Measurements from ENCODE around the gene NCAM1. TPM values are rescaled to one million over a fixed set of nuclear protein-coding genes. Genes with fewer than 3 reads are reported as not detected.

NCAM1 gene
- total RNA-seq, 1 experiment from 2014 or later: 12.0 TPM

DNA sequence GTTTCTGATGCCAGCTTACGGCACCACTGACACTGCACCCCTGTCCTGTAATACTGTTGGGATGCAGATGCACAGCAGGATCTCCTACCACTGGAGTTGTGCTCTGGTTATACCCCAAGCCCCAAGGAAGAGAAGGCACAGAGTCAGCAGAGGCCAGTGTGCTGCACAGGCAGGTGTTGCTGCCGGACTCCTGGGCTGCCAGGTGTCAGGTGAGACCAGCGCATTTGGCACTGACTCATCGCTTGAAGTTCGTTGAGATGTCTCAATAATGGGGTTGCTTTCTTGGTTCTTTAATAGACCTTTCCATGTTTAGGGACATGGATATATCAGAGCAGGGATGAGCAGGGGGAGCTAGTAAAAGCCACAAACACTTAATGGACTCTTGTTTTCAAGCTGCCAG, 277.5 kb downstream of the NCAM1 start:
- Histone ChIP-seq H3K27me3 (replicated peaks; ENCODE audit: insufficient read depth, low read depth, low read length, poor library complexity) (peaks cover 3% of the 10 kb centered on the region), H3K4me3 (ENCODE audit: low read depth, low read length, poor library complexity, severe bottlenecking) (no peak overlapping the region), H3K9me3 (ENCODE audit: low read depth, low read length, poor library complexity, severe bottlenecking) (no peaks in the 10 kb centered on the region), H3K36me3 (ENCODE audit: insufficient read depth, low read length, poor library complexity, severe bottlenecking) (no peaks in the 10 kb centered on the region), H3K27ac (ENCODE audit: low read depth, low read length, poor library complexity, severe bottlenecking) (no peak overlapping the region), H3K4me1 (ENCODE audit: insufficient read depth, low read length, poor library complexity, severe bottlenecking) (peaks cover 11% of the 10 kb centered on the region)
- DNase-seq (ENCODE audit: low spot score): no peak
- CTCF ChIA-PET: no interaction called here
- POLR2A ChIA-PET (ENCODE audit: low non-redundant PET): no interaction called here
- no peak for TF ChIP-seq EZH2 (IDR thresholded peaks at IDR 0.05; ENCODE audit: borderline replicate concordance, low read depth, low read length, poor library complexity, severe bottlenecking)
- TF ChIP-seq, protein P1, sequence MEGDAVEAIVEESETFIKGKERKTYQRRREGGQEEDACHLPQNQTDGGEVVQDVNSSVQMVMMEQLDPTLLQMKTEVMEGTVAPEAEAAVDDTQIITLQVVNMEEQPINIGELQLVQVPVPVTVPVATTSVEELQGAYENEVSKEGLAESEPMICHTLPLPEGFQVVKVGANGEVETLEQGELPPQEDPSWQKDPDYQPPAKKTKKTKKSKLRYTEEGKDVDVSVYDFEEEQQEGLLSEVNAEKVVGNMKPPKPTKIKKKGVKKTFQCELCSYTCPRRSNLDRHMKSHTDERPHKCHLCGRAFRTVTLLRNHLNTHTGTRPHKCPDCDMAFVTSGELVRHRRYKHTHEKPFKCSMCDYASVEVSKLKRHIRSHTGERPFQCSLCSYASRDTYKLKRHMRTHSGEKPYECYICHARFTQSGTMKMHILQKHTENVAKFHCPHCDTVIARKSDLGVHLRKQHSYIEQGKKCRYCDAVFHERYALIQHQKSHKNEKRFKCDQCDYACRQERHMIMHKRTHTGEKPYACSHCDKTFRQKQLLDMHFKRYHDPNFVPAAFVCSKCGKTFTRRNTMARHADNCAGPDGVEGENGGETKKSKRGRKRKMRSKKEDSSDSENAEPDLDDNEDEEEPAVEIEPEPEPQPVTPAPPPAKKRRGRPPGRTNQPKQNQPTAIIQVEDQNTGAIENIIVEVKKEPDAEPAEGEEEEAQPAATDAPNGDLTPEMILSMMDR (conservative IDR thresholded peaks at IDR 0.05; ENCODE audit: low read depth, low read length): no peak
- no TSS peak for BruUV-seq (replicated peaks)
- intact Hi-C loops (cut with micrococcal nuclease; ENCODE audit: unreplicated experiment): no loop called here

DNA sequence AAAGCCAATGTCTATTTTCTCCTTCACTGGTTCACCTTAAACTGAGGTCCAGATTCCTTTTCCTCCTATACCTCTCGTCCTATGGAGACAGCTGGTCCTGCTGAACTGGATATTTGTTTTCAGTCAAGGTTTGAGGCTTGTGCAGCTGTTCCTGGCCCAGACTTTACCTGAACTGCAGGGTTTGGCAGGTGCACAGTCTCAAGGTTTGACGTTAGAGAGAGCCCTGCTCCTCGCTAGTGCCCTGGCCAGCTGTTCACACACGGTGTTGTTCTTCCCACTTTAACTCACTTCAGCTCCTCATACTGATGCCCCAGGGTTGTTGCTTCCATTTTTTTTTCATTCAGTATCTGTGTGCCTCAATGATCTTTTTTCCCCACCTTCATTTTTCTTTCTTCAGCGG, 279.2 kb downstream of the NCAM1 start:
- Histone ChIP-seq H3K27ac (ENCODE audit: low read depth, low read length, poor library complexity, severe bottlenecking) (no peak overlapping the region), H3K27me3 (replicated peaks; ENCODE audit: insufficient read depth, low read depth, low read length, poor library complexity) (no peaks in the 10 kb centered on the region), H3K36me3 (ENCODE audit: insufficient read depth, low read length, poor library complexity, severe bottlenecking) (no peaks in the 10 kb centered on the region), H3K9me3 (ENCODE audit: low read depth, low read length, poor library complexity, severe bottlenecking) (no peaks in the 10 kb centered on the region), H3K4me3 (ENCODE audit: low read depth, low read length, poor library complexity, severe bottlenecking) (no peak overlapping the region), H3K4me1 (ENCODE audit: insufficient read depth, low read length, poor library complexity, severe bottlenecking) (peaks cover 11% of the 10 kb centered on the region)
- ChIA-PET POLR2A (ENCODE audit: low non-redundant PET) (interaction anchor here (0.5 kb wide), 1 partner anchor 13 kb away, joined by 3 read pairs; no protein-coding TSS in a partner anchor), CTCF (no interaction called here)
- no TSS peak for BruUV-seq (replicated peaks)
- no peak for DNase-seq (ENCODE audit: low spot score)
- TF ChIP-seq EZH2 (IDR thresholded peaks at IDR 0.05; ENCODE audit: borderline replicate concordance, low read depth, low read length, poor library complexity, severe bottlenecking): no peak
- TF ChIP-seq, protein P1 (conservative IDR thresholded peaks at IDR 0.05; ENCODE audit: low read depth, low read length): no peak
- intact Hi-C loops (cut with micrococcal nuclease; ENCODE audit: unreplicated experiment): no loop called here

DNA sequence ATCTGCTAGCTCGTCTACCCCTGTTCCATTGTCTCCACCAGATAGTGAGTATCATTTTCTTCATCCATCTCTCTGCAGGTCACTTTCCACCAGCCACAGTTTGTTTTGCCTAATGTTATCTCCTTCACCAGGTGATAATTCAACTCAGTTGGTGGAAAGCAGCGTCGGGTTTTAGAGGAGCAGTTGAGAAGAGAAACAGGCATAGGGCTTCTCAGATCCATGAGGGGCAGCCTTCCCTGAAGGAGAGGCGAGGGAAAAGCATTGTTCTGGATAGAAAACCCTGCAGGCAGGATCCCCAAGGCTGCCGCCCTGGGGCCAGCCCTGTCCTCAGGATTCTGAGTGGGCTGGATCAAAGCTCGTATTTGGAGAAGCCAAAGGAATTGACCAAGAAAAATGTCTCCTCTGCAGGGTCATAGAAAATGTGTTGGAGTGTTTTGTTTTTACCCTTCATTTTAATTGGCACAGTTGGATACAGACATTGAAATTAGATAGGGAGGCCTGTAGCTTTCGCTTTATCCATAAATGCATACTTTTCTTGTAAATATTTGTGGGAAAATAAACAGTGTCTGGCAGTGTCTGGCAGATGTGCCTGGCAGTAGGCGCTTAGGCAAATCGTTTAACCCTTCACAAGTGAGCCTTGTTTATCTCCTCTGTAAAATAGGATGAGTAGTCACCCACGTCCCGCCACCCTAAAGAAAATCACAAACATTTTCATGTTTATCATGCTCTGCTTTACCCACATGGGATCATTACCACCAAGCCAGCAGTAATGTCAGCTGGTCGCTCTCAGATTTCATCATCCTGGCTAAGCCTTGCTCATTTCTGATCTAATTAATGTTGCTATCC, 279.8 kb downstream of the NCAM1 start:
- no peaks in the 10 kb centered on the region for H3K27me3 ChIP-seq (replicated peaks; ENCODE audit: insufficient read depth, low read depth, low read length, poor library complexity)
- ChIA-PET POLR2A (ENCODE audit: low non-redundant PET) (no interaction called here), CTCF (no interaction called here)
- H3K27ac ChIP-seq (ENCODE audit: low read depth, low read length, poor library complexity, severe bottlenecking): no peak overlapping the region
- H3K4me3 ChIP-seq (ENCODE audit: low read depth, low read length, poor library complexity, severe bottlenecking): no peak overlapping the region
- no peaks in the 10 kb centered on the region for H3K9me3 ChIP-seq (ENCODE audit: low read depth, low read length, poor library complexity, severe bottlenecking)
- no peak for TF ChIP-seq EZH2 (IDR thresholded peaks at IDR 0.05; ENCODE audit: borderline replicate concordance, low read depth, low read length, poor library complexity, severe bottlenecking)
- TF ChIP-seq, protein P1 (conservative IDR thresholded peaks at IDR 0.05; ENCODE audit: low read depth, low read length): no peak
- no peaks in the 10 kb centered on the region for H3K36me3 ChIP-seq (ENCODE audit: insufficient read depth, low read length, poor library complexity, severe bottlenecking)
- H3K4me1 ChIP-seq (ENCODE audit: insufficient read depth, low read length, poor library complexity, severe bottlenecking): peaks cover 11% of the 10 kb centered on the region
- DNase-seq (ENCODE audit: low spot score): no peak
- intact Hi-C loops (cut with micrococcal nuclease; ENCODE audit: unreplicated experiment): no loop called here
- BruUV-seq (replicated peaks): no TSS peak
